GM06990 (cell line): ENCODE results near the gene BAZ2A.

ENCODE experiments used
- DNase-seq: peaks from one replicate; pipeline ENCODE4 v3.0.0-alpha.2; 2011; ENCODE audit not compliant: insufficient read length; ENCODE audit errors: extremely low read depth
- H3K27me3 ChIP-seq: replicated peaks from 2 replicates; pipeline ENCODE4 v1.6.0; 2011; ENCODE audit warnings: low read length; ENCODE audit not compliant: control insufficient read depth, insufficient read depth
- H3K36me3 ChIP-seq: 2 replicates; pipeline ENCODE4 v1.5.1; 2011; ENCODE audit warnings: low read length; ENCODE audit not compliant: control insufficient read depth, insufficient read depth
- H3K4me3 ChIP-seq: replicated peaks from 2 replicates; pipeline ENCODE4 v1.5.1; 2011; ENCODE audit warnings: low read depth, mild to moderate bottlenecking, control low read depth, low read length
- CTCF ChIP-seq: IDR thresholded peaks from 2 replicates; pipeline ENCODE4 v1.5.1; 2011; ENCODE audit warnings: low read length, control low read depth, mild to moderate bottlenecking, inconsistent platforms; ENCODE audit not compliant: insufficient read depth, poor library complexity, severe bottlenecking

BAZ2A gene

GRCh38 chr12:56628671-56629458 lies 1.3 kb downstream of the BAZ2A start:
- peaks cover 1% of the 10 kb centered on the region for H3K36me3 ChIP-seq
- no peaks in the 10 kb centered on the region for H3K27me3 ChIP-seq
- H3K4me3 ChIP-seq = peak overlapping the region; percentile 97
- DNase-seq = peak; percentile 46
- no peak for TF ChIP-seq CTCF

- no peak for DNase-seq
- no peak for TF ChIP-seq CTCF
- Histone ChIP-seq H3K36me3 (peaks cover 6% of the 10 kb centered on the region), H3K4me3 (no peak overlapping the region), H3K27me3 (no peaks in the 10 kb centered on the region)
Measured at GRCh38 chr12:56626701-56627100, 3.4 kb downstream of the BAZ2A start.

GRCh38 chr12:56622535-56622934 lies 7.6 kb downstream of the BAZ2A start:
- Histone ChIP-seq H3K36me3 (peaks cover 7% of the 10 kb centered on the region), H3K27me3 (no peaks in the 10 kb centered on the region), H3K4me3 (no peak overlapping the region)
- DNase-seq = no peak
- no peak for TF ChIP-seq CTCF

GRCh38 chr12:56616925-56617324 lies 13.2 kb downstream of the BAZ2A start:
- DNase-seq = no peak
- no peak overlapping the region for H3K4me3 ChIP-seq
- H3K27me3 ChIP-seq = no peaks in the 10 kb centered on the region
- no peak for TF ChIP-seq CTCF
- peaks cover 35% of the 10 kb centered on the region for H3K36me3 ChIP-seq

GRCh38 chr12:56616244-56616643 lies 13.9 kb downstream of the BAZ2A start:
- Histone ChIP-seq H3K4me3 (no peak overlapping the region), H3K36me3 (peaks cover 41% of the 10 kb centered on the region), H3K27me3 (no peaks in the 10 kb centered on the region)
- no peak for DNase-seq
- no peak for TF ChIP-seq CTCF
